ENCODE measurements around the gene UBASH3B.
A peak's percentile ranks its signal among the peaks of the same experiment; 100 is the strongest.
"Not testable (repeated sequence)": the region's sequence is repeated elsewhere in the genome, so short reads cannot be mapped to it uniquely, and the experiment has no call there.

The UBASH3B gene

DNA sequence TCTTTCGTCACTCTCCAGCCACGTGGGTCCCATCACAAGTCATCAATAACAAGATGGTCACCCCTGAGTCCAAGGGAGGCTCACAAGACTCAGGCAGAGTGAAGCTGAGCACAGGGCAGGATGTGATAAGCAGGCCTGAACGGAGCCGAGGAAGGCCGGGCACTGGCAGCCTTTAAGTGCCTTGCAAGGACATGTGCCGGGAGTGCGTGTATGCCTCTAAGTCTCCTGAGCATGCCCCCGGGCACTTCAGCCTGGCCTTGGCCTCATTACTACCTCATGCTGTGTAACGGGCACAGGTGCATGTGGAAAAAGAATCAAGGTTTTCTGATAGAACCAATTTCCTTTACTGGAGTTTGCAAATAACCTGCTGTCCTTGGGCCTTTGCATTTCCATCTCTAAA is 55.8 kb downstream of the UBASH3B start:
- DNase-seq: no peak

- peak in 1 of 2 donors; percentile 16 for DNase-seq
These were observed 56.4 kb downstream of the UBASH3B start for GRCh38 chr11:122711831-122712381.

- no peak for DNase-seq
These were observed 58.5 kb downstream of the UBASH3B start for GRCh38 chr11:122714004-122714403.

DNA sequence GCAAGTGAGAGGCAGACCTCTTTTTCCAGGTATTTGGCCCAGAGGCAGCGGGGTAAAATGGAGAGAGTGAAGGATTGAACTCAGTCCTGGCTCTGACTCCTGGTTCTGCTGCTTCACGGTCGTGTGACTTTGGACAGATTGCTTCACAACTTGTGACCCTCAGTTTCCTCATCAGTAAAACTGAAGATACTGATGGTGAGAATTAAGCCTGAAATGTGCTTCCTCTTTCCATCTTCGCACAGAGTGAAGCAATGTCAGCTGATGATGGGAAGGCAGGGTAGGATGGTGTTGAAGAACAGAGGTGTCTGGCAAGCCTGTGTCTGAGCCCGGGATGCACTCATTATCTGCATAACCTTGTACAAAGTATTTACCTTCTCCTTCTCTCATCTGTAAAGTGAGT is 59.0 kb downstream of the UBASH3B start:
- no peak for DNase-seq

GRCh38 chr11:122715548-122716440 is 60.3 kb downstream of the UBASH3B start:
- no peak for DNase-seq

GRCh38 chr11:122717264-122717867 is 61.8 kb downstream of the UBASH3B start:
- DNase-seq: no peak

- no peak for DNase-seq
These were observed 64.8 kb downstream of the UBASH3B start for GRCh38 chr11:122720107-122720881.

DNA sequence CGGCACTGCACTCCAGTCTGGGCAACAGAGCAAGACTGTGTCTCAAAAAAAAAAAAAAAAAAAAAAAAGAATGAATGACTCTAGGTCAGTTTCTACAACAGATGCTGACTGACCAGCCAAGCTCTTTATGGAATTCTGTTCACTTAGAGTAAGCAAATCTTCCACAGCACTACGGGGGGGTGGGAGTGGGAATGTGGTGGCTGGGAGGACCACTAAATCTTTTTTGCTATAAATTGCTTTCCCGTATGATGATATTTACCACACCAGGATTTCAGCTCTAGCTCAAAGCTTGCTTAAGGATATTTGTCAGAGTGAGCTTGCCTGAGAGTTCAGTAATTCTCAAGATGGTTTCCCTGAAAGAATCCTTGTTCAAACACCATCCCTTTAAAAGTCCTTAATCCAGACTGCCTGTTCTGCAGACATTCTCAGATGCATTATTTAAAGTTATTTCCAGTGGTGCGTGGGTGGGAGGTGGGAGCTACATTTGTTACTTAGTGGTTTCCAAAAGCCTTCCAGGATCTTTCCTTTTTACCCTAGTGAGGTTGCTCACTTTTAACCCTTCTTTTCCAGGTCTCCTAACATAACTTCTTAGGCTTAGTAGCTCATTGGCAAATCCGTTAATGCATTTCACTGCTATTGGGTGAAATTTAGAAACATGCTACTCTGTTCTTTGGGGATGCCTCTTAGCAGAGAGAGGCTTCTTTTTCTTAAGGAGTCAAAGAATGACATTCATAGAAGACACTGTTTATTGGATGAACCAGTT is 65.9 kb downstream of the UBASH3B start:
- no peak for DNase-seq

DNA sequence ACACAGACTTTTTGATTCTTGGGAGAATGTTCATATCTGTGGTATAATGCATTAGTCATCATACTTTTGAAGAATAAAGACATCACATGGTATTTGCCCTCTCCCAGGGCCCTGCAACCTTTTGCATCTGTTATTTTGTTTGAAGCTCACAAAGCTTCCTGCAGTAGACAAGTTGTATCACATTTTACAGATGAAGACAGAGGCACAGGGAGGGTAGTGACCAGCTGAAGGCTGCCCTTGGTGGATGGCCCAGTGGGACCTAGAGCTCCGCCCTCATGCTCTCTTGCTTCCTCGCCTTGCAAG is 66.4 kb downstream of the UBASH3B start:
- DNase-seq: no peak

- DNase-seq: no peak
These were observed 67.6 kb downstream of the UBASH3B start for GRCh38 chr11:122723106-122723505.

GRCh38 chr11:122723576-122723975 is 68.1 kb downstream of the UBASH3B start:
- no peak for DNase-seq

GRCh38 chr11:122724520-122724919 is 69.0 kb downstream of the UBASH3B start:
- DNase-seq: no peak

DNA sequence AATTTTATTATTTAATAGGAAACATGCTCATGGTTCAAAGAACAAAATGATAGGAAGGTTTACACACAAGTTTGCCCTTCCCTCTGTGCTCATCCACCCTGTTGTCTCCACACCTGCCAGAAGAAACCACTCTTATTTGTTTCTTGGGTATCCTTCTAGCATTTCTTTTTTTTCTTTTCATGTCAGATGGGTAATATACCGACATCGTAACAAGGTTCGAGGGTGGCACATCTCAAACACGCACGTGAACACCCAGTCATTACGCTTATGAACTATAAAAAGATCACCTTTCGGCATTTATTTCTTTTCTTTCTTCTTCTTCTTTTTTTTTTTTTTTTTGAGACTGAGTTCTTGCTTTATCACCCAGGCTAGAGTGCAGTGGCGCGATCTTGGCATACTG is 70.5 kb downstream of the UBASH3B start:
- no peak for DNase-seq

DNA sequence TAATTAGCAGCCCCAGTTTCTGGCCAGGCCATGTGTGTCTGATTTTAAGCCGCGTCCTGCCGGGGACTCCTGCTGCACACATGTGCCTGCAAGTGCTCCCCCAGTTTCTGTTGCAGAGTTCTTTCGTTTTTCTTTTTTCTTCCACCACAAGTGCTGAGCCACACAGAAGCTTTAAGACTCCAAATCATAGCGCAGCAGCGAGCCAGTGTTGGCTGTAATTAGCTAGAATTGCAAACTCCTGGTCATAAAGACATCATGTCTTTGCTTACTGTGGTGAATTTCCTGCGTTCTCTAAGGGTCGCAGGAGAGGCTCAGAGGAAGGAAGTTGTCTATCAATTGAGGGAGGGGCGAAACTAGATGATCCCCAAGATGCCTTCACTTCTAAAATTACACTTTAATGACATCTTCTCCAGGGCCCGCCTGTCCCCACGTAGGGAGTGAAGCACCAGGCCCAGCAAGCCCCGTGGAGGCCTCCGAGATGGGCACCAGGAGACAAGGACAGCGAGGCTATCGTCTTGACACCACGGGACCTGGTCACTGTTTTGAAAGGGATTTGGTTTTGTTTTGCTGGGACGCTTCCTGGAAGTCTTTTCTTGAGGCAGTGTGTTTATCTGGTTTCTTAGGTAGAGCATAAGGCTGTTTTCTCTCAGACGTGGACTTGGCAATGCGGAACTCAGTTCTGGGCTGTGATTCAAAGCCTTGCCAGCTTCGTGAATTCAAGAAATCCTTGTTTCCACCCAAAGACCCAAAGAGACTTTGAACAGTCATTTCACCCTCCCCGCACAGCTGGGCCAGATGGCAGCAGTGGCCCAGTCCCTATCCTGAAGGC is 71.8 kb downstream of the UBASH3B start:
- no peak for DNase-seq

- no peak for DNase-seq
These were observed 73.0 kb downstream of the UBASH3B start for GRCh38 chr11:122728561-122728960.

DNA sequence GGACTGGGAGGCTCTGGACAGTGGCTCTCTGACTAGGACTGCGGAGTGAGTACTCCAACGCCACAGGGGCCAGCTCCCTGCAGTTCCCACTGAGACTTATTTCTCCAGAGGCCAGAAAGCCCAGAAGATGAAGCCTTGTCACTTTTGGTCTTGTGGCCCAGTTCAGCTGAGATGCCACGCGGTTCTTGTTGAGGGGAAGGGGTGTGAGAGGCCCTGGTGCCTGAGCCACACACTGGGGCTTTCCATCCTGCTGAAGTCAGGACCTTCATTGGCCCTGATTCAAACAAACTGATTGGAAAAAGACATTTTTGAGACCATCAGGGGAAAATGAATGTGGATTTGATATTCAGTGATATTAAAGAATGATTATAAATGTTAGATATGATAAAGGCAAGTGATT is 73.6 kb downstream of the UBASH3B start:
- DNase-seq: no peak

- not testable (repeated sequence) for DNase-seq
These were observed 75.2 kb downstream of the UBASH3B start for GRCh38 chr11:122730694-122731093.

GRCh38 chr11:122731500-122731913 is 76.0 kb downstream of the UBASH3B start:
- no peak for DNase-seq

DNA sequence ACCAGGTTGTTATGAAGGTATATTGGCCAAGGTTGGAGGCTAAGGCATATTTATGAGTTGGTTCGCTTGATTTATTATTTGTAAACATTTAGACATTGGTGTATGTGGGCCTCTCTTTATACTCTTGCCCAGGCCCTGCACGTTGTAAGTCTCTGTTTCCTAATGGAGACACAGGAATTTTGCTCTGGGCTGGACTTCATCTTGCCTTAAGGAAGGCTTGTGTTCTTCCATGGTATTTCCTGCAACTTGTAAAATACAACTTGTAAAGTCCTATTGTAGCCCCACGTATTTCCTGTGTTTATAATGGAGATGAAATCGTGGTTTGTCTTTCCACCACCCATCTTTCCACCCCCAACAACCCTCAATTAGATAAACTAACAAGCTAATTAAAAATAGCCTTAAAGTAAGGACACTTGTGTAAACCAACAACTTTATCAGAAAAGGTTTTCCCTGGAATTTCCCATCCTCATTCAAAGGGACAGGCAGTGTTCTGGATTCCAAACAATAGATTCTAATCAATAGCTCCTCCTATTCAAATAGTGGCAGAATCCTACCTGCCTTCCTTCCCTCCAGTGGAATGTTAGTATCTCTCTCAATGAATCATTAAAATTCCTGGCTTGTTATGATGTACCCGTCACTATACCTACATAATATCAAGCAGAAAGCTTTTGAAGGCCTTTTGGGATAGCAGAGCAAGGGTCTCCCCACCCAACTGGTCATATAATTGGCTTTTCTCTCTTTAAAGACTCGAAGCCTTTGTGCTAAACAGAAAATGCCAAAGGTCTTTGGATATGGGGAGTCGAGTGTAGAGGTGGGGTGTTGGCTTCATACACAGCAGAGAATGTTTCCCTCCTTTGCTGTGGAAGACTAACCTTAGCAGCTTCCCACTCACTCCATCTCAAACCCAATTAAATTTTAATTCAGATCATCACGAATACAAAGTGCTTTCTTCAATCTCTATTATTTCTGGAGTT is 77.1 kb downstream of the UBASH3B start:
- no peak for DNase-seq

GRCh38 chr11:122733318-122733717 is 77.8 kb downstream of the UBASH3B start:
- no peak for DNase-seq

Data from hippocampal formation (tissue), 2 donors.